ENCODE results near the gene LRRC41.

LRRC41 gene

DNA sequence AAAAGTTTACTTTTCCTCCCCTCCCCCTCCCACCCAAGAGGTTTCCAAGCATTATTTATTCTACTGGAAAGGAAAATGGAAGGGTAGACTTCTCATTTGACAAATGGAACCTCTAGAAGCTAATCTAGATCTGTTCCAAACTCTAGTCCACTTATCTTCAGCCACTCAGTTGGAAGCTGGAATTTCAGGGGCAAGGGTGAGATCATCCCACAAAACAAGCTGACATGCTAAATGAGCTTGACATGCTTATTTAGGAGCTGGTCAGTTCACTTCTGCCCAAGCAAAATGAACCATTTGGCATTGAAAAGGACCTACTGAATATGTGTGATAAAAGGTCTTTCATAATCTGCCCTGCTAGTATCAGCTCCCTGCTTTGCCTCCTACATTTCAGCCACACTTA lies 5.0 kb downstream of the LRRC41 start:
- peak overlapping the region; percentile 94; the same call in 1 of the 2 replicates for H3K27ac ChIP-seq
- no peak for TF ChIP-seq ZFX (IDR thresholded peaks at IDR 0.05; ENCODE audit: borderline replicate concordance)
- TF ChIP-seq, protein P1, sequence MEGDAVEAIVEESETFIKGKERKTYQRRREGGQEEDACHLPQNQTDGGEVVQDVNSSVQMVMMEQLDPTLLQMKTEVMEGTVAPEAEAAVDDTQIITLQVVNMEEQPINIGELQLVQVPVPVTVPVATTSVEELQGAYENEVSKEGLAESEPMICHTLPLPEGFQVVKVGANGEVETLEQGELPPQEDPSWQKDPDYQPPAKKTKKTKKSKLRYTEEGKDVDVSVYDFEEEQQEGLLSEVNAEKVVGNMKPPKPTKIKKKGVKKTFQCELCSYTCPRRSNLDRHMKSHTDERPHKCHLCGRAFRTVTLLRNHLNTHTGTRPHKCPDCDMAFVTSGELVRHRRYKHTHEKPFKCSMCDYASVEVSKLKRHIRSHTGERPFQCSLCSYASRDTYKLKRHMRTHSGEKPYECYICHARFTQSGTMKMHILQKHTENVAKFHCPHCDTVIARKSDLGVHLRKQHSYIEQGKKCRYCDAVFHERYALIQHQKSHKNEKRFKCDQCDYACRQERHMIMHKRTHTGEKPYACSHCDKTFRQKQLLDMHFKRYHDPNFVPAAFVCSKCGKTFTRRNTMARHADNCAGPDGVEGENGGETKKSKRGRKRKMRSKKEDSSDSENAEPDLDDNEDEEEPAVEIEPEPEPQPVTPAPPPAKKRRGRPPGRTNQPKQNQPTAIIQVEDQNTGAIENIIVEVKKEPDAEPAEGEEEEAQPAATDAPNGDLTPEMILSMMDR (IDR thresholded peaks at IDR 0.05), result no peak

DNA sequence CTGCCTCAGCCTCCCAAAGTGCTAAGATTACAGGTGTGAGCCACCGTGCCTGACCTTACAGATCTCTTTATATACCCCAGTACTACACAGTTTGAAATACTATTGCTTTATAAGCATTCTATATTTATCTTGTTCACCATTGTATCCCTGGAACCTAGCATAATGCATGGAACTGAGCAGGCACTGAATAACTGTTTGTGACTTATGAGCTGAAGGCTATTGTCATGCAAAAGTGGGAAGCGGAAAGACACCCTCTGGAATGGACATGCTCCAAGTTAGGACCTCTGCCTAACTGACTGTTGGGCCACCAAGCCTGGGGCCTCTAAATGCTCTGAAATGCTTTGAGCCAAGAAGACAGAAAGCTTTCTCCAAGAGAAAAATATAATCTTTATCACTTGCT lies 8.1 kb downstream of the LRRC41 start:
- no peak for TF ChIP-seq ZFX (IDR thresholded peaks at IDR 0.05; ENCODE audit: borderline replicate concordance)
- TF ChIP-seq, protein P1 (IDR thresholded peaks at IDR 0.05), result no peak
- H3K27ac ChIP-seq, result no peak overlapping the region

DNA sequence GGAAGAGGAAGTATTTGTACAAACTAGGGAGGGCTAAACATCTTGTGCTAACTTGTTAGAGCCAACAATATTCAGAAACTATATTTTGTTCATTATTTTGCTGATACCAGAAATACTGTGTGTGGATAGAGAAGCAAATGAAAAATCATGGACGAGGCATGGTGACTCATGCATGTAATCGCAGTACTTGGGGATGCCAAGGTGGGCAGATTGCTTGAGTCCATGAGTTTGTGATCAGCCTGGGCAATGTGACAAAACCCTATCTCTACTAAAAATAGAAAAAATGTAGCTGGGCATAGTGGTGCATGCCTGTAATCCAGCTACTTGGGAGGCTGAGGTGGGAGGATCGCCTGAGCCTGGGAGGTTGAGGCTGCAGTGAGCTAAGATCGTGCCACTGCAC lies 13.4 kb downstream of the LRRC41 start:
- H3K27ac ChIP-seq, result peak overlapping the region; percentile 10; the same call in 1 of the 2 replicates
- TF ChIP-seq ZFX (IDR thresholded peaks at IDR 0.05; ENCODE audit: borderline replicate concordance), result no peak
- TF ChIP-seq, protein P1 (IDR thresholded peaks at IDR 0.05), result no peak

DNA sequence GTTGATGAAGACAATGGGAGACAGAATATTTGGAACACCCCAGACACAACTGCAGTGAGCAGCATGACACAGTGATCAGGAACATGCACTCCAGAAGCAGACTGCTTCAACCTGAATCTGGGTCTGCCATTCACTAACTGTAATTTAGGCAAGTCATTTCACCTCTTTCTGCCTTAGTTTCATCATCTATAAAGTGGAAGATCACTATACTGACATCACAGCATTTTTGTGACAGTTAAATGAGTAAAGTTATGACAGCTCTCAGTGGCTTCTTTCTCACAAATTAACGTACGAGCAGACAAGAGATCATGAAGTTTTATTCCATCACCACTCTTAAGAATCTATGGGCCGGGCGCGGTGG lies 14.3 kb downstream of the LRRC41 start:
- TF ChIP-seq ZFX (IDR thresholded peaks at IDR 0.05; ENCODE audit: borderline replicate concordance), result no peak
- TF ChIP-seq, protein P1 (IDR thresholded peaks at IDR 0.05), result no peak

DNA sequence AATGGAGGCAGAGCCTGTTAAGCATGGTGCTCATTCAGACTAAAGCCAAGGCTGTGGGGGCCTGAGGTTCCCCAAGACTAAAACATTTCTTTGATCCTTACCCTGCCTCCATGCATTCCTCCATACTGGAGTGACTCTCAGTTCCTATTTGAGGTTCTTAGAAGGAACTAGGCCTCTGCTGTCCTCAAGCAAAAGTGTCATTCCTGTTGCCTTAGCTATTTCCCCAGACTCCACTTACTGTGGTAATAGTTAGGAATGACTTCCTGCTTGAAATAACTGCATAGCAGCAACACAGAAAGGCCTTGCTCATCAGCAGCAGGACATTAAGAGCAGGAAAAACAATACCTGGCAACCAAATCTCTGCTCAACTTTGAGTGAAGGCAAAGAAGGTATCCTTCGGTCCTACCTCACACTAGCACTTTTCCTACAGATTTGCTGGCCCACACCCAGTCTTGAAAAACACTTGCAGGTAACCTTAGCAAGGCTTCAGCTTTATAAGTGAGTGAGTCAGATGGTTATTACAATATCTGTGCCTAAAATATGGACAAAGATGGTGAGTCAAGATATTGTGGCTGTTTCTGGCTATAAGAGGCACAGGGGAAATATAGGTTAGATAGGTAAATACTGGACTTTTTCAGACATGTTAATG lies 14.8 kb downstream of the LRRC41 start:
- TF ChIP-seq, protein P1 (IDR thresholded peaks at IDR 0.05), result no peak
- no peak for TF ChIP-seq ZFX (IDR thresholded peaks at IDR 0.05; ENCODE audit: borderline replicate concordance)
- H3K27ac ChIP-seq, result peak overlapping the region; percentile 10; the same call in 1 of the 2 replicates

More for the DNA sequence above, 14.3 kb downstream of the LRRC41 start:
- H3K27ac ChIP-seq, result peak overlapping the region; percentile 10; the same call in 1 of the 2 replicates

DNA sequence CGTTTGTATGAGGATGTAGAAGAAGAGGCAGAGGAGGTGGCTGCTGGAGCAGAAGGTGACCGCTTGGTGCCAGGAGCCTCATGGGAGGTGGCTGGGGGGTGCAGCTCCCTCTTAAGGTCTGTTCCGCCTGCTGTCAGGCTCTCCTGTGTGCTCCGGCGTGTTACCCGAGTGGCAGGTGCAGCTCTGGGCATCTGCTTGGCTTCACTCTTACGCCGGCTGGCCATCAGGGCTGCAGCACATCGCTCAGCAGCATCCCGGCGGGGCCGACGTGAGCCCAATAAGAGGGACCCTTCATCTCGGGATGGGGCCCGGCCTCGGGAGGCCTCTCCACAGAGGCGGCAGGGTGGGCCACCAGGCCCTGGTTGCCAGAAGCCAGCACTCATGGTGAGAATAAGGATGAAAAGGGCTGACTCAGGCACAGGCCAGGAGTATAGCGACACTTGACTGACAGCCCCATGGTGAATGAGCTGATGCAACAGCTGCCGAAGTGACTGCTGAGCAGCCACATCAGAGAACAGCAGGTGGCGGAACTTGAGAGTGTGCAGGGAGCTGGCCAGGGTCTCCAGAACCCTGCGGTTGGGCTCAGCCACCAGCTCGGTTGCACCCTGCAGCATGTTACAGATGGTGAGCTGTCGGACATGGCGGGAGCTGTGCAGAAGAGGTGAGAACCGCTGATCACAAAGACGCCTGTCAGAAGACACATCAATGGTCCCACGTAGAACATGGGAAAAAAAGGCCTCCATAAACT lies 17.5 kb downstream of the LRRC41 start:
- H3K27ac ChIP-seq, result peak overlapping the region; percentile 33; the same call in 1 of the 2 replicates
- no peak for TF ChIP-seq ZFX (IDR thresholded peaks at IDR 0.05; ENCODE audit: borderline replicate concordance)
- TF ChIP-seq, protein P1 (IDR thresholded peaks at IDR 0.05), result no peak
